IMR-90 (cell line): ENCODE data around the gene RIPK4. TPM values are rescaled to one million over a fixed set of nuclear protein-coding genes. Genes with fewer than 3 reads are reported as not detected.

ENCODE experiments used
- ATAC-seq: fragments of 200-7000 bp; cut with Tn5 transposase; 2 replicates; pipeline ENCODE4 v1.9.1; 2020; ENCODE audit warnings: low read depth, mild to moderate bottlenecking, moderate library complexity
- BruUV-seq: library from RNA; stranded (reverse); fragments of 400-500 nt; replicated peaks from 2 replicates; lab custom pipeline; 2021; lab: Mats Ljungman, UMichigan
- CTCF ChIA-PET: fragments of 300-600 bp; formaldehyde crosslinking; extraction: SDS; loops from one replicate; lab custom pipeline; 2021; ENCODE audit warnings: antibody characterized with exemption; lab: Yijun Ruan, JAX
- POLR2A ChIA-PET: fragments of 300-600 bp; sonication (Branson Sonifier 250); formaldehyde crosslinking; loops from one replicate; lab custom pipeline; 2022; ENCODE audit warnings: antibody characterized with exemption; ENCODE audit not compliant: unreplicated experiment; lab: Charles Lee
- DNase-seq: peaks from one replicate; pipeline ENCODE4 v3.0.0; 2013
- H2AFZ ChIP-seq: replicated peaks from 2 replicates; pipeline ENCODE3; 2013; ENCODE audit warnings: low read length, mild to moderate bottlenecking; ENCODE audit not compliant: poor library complexity
- H2AK5ac ChIP-seq: 2 replicates; pipeline ENCODE4 v1.6.1; 2013; ENCODE audit warnings: low read depth, low read length, inconsistent platforms
- H2AK9ac ChIP-seq: replicated peaks from 2 replicates; pipeline ENCODE3; 2013; ENCODE audit warnings: mild to moderate bottlenecking, low read depth, low read length, moderate library complexity; ENCODE audit not compliant: poor library complexity
- H2BK120ac ChIP-seq: 2 replicates; pipeline ENCODE4 v1.6.1; 2013; ENCODE audit warnings: low read depth, low read length, inconsistent platforms
- H2BK15ac ChIP-seq: 3 replicates; pipeline ENCODE4 v1.6.1; 2013; ENCODE audit warnings: low read depth, low read length, inconsistent platforms
- H2BK20ac ChIP-seq: 2 replicates; pipeline ENCODE4 v1.6.1; 2013; ENCODE audit warnings: low read depth, mild to moderate bottlenecking, inconsistent platforms, low read length, moderate library complexity
- H2BK5ac ChIP-seq: 2 replicates; pipeline ENCODE4 v1.6.1; 2013; ENCODE audit warnings: mild to moderate bottlenecking, low read depth, low read length, inconsistent platforms; ENCODE audit not compliant: poor library complexity, severe bottlenecking
- H3K14ac ChIP-seq: replicated peaks from 2 replicates; pipeline ENCODE4 v1.6.1; 2013; ENCODE audit warnings: low read depth, low read length, inconsistent platforms
- H3K18ac ChIP-seq: 2 replicates; pipeline ENCODE4 v1.6.1; 2013; ENCODE audit warnings: low read depth, low read length, control low read depth
- H3K23ac ChIP-seq: 2 replicates; pipeline ENCODE4 v1.6.1; 2013; ENCODE audit warnings: low read depth, low read length, inconsistent platforms
- H3K27ac ChIP-seq: 2 replicates; pipeline ENCODE4 v1.5.1; 2013; ENCODE audit warnings: mild to moderate bottlenecking, control low read depth, low read length; ENCODE audit not compliant: insufficient read depth
- H3K27me3 ChIP-seq: 2 replicates; pipeline ENCODE4 v1.6.1; 2013; ENCODE audit warnings: low read length; ENCODE audit not compliant: control insufficient read depth, insufficient read depth
- H3K36me3 ChIP-seq: 2 replicates; pipeline ENCODE4 v1.6.1; 2013; ENCODE audit warnings: low read length, mixed read lengths; ENCODE audit not compliant: control insufficient read depth, insufficient read depth
- H3K4ac ChIP-seq: 2 replicates; pipeline ENCODE4 v1.6.1; 2013; ENCODE audit warnings: low read depth, low read length, inconsistent platforms
- H3K4me1 ChIP-seq: 2 replicates; pipeline ENCODE4 v1.6.1; 2013; ENCODE audit warnings: low read length, mixed read lengths; ENCODE audit not compliant: control insufficient read depth, insufficient read depth
- H3K4me2 ChIP-seq: 2 replicates; pipeline ENCODE4 v1.6.1; 2013; ENCODE audit warnings: low read depth, mild to moderate bottlenecking, control low read depth, low read length, moderate library complexity
- H3K4me3 ChIP-seq: 2 replicates; pipeline ENCODE4 v1.5.1; 2013; ENCODE audit warnings: low read depth, mild to moderate bottlenecking, control low read depth, low read length, moderate library complexity; ENCODE audit not compliant: insufficient read depth
- H3K56ac ChIP-seq: 2 replicates; pipeline ENCODE4 v1.6.1; 2013; ENCODE audit warnings: low read length, inconsistent platforms; ENCODE audit not compliant: insufficient read depth; ENCODE audit errors: extremely low read depth
- H3K79me1 ChIP-seq, 2 experiments: 2 replicates each; pipeline ENCODE4 v1.6.1; 2013; ENCODE audit warnings: low read length in 2 of 2, inconsistent platforms in 1 of 2, low read depth in 1 of 2
- H3K9ac ChIP-seq: 2 replicates; pipeline ENCODE4 v1.6.1; 2013; ENCODE audit warnings: low read depth, low read length, control low read depth
- H3K9me1 ChIP-seq: 2 replicates; pipeline ENCODE4 v1.6.1; 2013; ENCODE audit warnings: low read length, inconsistent platforms; ENCODE audit not compliant: insufficient read depth
- H3K9me3 ChIP-seq: 2 replicates; pipeline ENCODE4 v1.6.1; 2013; ENCODE audit warnings: low read length; ENCODE audit not compliant: control insufficient read depth, insufficient read depth
- H4K20me1 ChIP-seq: 2 replicates; pipeline ENCODE4 v1.6.1; 2013; ENCODE audit warnings: low read length, inconsistent platforms; ENCODE audit not compliant: insufficient read depth
- H4K5ac ChIP-seq: 2 replicates; pipeline ENCODE4 v1.6.1; 2013; ENCODE audit warnings: mild to moderate bottlenecking, low read depth, low read length, control low read depth
- H4K8ac ChIP-seq, 2 experiments: 2 replicates each; pipeline ENCODE4 v1.6.1; 2013; ENCODE audit warnings: low read depth in 2 of 2, low read length in 2 of 2, control low read depth in 1 of 2, inconsistent platforms in 1 of 2
- H4K91ac ChIP-seq: 2 replicates; pipeline ENCODE4 v1.6.1; 2013; ENCODE audit warnings: low read depth, low read length, inconsistent platforms; ENCODE audit not compliant: insufficient read depth
- MAFK ChIP-seq: IDR thresholded peaks from 2 replicates; pipeline ENCODE4 v1.6.1; 2012; ENCODE audit warnings: low read depth, low read length, improper control_type of control experiment
- MAZ ChIP-seq: IDR thresholded peaks from 2 replicates; pipeline ENCODE4 v1.6.1; 2012; ENCODE audit warnings: low read depth, mild to moderate bottlenecking, low read length, improper control_type of control experiment, moderate library complexity, borderline replicate concordance
- MXI1 ChIP-seq: IDR thresholded peaks from 2 replicates; pipeline ENCODE4 v1.6.1; 2012; ENCODE audit warnings: low read depth, mild to moderate bottlenecking, low read length, moderate library complexity, borderline replicate concordance
- NFE2L2 ChIP-seq: fragments of 150-350 bp; IDR thresholded peaks from 2 replicates; pipeline ENCODE4 v1.6.1; 2016; ENCODE audit warnings: low read depth, mild to moderate bottlenecking, low read length
- POLR2A ChIP-seq: IDR thresholded peaks from 2 replicates; pipeline ENCODE4 v1.6.1; 2012; ENCODE audit warnings: mild to moderate bottlenecking, low read depth, low read length
- RAD21 ChIP-seq: IDR thresholded peaks from 2 replicates; pipeline ENCODE4 v1.6.1; 2012; ENCODE audit warnings: low read length, improper control_type of control experiment
- RCOR1 ChIP-seq: IDR thresholded peaks from 2 replicates; pipeline ENCODE4 v1.6.1; 2012; ENCODE audit warnings: mild to moderate bottlenecking, low read length, improper control_type of control experiment; ENCODE audit not compliant: insufficient replicate concordance
- RFX5 ChIP-seq: IDR thresholded peaks from 2 replicates; pipeline ENCODE4 v1.8.0; 2012; ENCODE audit warnings: low read depth, mild to moderate bottlenecking, low read length, moderate library complexity
- SMC3 ChIP-seq: fragments of 150-350 bp; IDR thresholded peaks from 2 replicates; pipeline ENCODE4 v1.6.1; 2016; ENCODE audit warnings: low read depth, mild to moderate bottlenecking, antibody characterized with exemption, low read length, moderate library complexity
- USF2 ChIP-seq: fragments of 150-350 bp; IDR thresholded peaks from 2 replicates; pipeline ENCODE4 v1.6.1; 2017; ENCODE audit warnings: mild to moderate bottlenecking, antibody characterized with exemption, low read length, low read depth
- WGBS, 2 experiments: methylation state at CpG; one replicate each; pipeline versions ENCODE4 v1.1.5 to v1.1.7; 2013; ENCODE audit warnings: missing lambda C conversion rate in 2 of 2; ENCODE audit not compliant: insufficient read length in 1 of 2; ENCODE audit errors: extremely low coverage in 2 of 2; 5-methylcytosine and 5-hydroxymethylcytosine counted together
- dilution Hi-C: fragments of 300-500 bp; cut with HindIII; formaldehyde crosslinking; loops from one replicate; pipeline ENCODE4 v1.14.3; 2018; ENCODE audit warnings: low sequenced_read_pairs; ENCODE audit not compliant: unreplicated experiment
- in situ Hi-C: fragments of 300-500 bp; cut with MboI; formaldehyde crosslinking; loops from 3 replicates; pipeline ENCODE4 v1.14.3; 2019; ENCODE audit warnings: low sequenced_read_pairs, inconsistent platforms, mixed read lengths
- intact Hi-C: fragments of 100-400 bp; cut with micrococcal nuclease; formaldehyde crosslinking; loops from 2 replicates; pipeline ENCODE4 v1.10.0; 2022
- polyA plus RNA-seq, 3 experiments: library from polyadenylated mRNA; depleted of rRNA; stranded (reverse); fragments of >200 nt; gene quantifications; 2 replicates each; pipeline ENCODE4 v1.2.3, GENCODE V29; 2012; ENCODE audit warnings: low replicate concordance in 1 of 3
- total RNA-seq: library from RNA; depleted of rRNA; stranded (reverse); fragments of >200 nt; gene quantifications from 2 replicates; pipeline ENCODE4 v1.2.3, GENCODE V29; 2012

The RIPK4 gene
- total and polyA plus RNA-seq, 2 of the 4 experiments (the other 2 are of a cell fraction), result under 0.01 to 0.03 TPM

- ChIA-PET CTCF (interaction anchor here (0.6 to 6.9 kb wide), 4 partner anchors 10 to 520 kb away, joined by 3 to 61 read pairs (median 6); no protein-coding TSS in a partner anchor), POLR2A (no interaction called here)
- H2AFZ ChIP-seq, result no peak overlapping the region
- no peak overlapping the region for H2AK9ac ChIP-seq
- dilution Hi-C loops, result no loop called here
- H4K91ac ChIP-seq, result no peak overlapping the region
- intact Hi-C loops, result no loop called here
- no peak overlapping the region for H3K9ac ChIP-seq
- WGBS, 2 experiments, result 20% methylated on average over 1 of the region's 3 CpGs; no CpG with 5 or more reads in 1 of the 2 experiments
- H3K14ac ChIP-seq, result no peak overlapping the region
- no peak overlapping the region for H3K27ac ChIP-seq
- no peaks in the 10 kb centered on the region for H3K36me3 ChIP-seq
- no peaks in the 10 kb centered on the region for H4K20me1 ChIP-seq
- BruUV-seq, result no TSS peak
- H3K4me3 ChIP-seq, result no peak overlapping the region
- no peak overlapping the region for H4K5ac ChIP-seq
- H2BK5ac ChIP-seq, result no peak overlapping the region
- H3K23ac ChIP-seq, result no peak overlapping the region
- no peaks in the 10 kb centered on the region for H3K9me1 ChIP-seq
- H3K27me3 ChIP-seq, result peaks cover 76% of the 10 kb centered on the region
- no peak for TF ChIP-seq MAFK
- no peak for TF ChIP-seq MXI1
- no peak for TF ChIP-seq MAZ
- TF ChIP-seq SMC3, result no peak
- no peak for TF ChIP-seq RFX5
- TF ChIP-seq RAD21, result no peak
- no peak for TF ChIP-seq USF2
- no peak for TF ChIP-seq NFE2L2
- no peak for TF ChIP-seq POLR2A
- no peak for TF ChIP-seq RCOR1
- H2AK5ac ChIP-seq, result no peak overlapping the region
- no peak overlapping the region for H2BK20ac ChIP-seq
- 0 out of 2 replicates have a peak, but pooled peaks cover 2% of the 10 kb centered on the region for H3K9me3 ChIP-seq
- H4K8ac ChIP-seq, result no peak overlapping the region
- H3K18ac ChIP-seq, result no peak overlapping the region
- no peaks in the 10 kb centered on the region for H3K79me1 ChIP-seq
- no peak overlapping the region for H2BK120ac ChIP-seq
- no peak overlapping the region for H3K56ac ChIP-seq
- H3K4ac ChIP-seq, result no peak overlapping the region
- H3K4me2 ChIP-seq, result no peak overlapping the region
- in situ Hi-C loops, result loop anchor here (25.0 kb wide), 1 partner anchor 488 kb away; no protein-coding TSS in a partner anchor
- H3K4me1 ChIP-seq, result no peaks in the 10 kb centered on the region
- no peak overlapping the region for H2BK15ac ChIP-seq
- DNase-seq (no peak), ATAC-seq (no peak)
Observed at GRCh38 chr21:41775149-41775472, 8.3 kb upstream of the RIPK4 start.
